Colonic mucosa (tissue), 4 donors: ENCODE data around the gene ZFC3H1. TPM values are rescaled to one million over a fixed set of nuclear protein-coding genes. Genes with fewer than 3 reads are reported as not detected.
"Not testable (repeated sequence)": the region's sequence is repeated elsewhere in the genome, so short reads cannot be mapped to it uniquely, and the experiment has no call there.

Source experiments
- DNase-seq: peaks from one replicate; pipeline ENCODE4 v3.0.0-alpha.2; 2020
- H3K27ac ChIP-seq: fragments of 200-600 bp; one replicate; pipeline ENCODE4 v1.8.0; 2021
- H3K27me3 ChIP-seq: fragments of 200-600 bp; one replicate; pipeline ENCODE4 v1.8.0; 2021
- H3K36me3 ChIP-seq: fragments of 200-600 bp; one replicate; pipeline ENCODE4 v1.8.0; 2021
- H3K4me1 ChIP-seq: fragments of 200-600 bp; one replicate; pipeline ENCODE4 v1.8.0; 2021; ENCODE audit warnings: mild to moderate bottlenecking
- H3K4me3 ChIP-seq: fragments of 200-600 bp; one replicate; pipeline ENCODE4 v1.8.0; 2021
- H3K9ac ChIP-seq, 2 donors: one replicate each; pipeline ENCODE4 v1.7.0; 2013; ENCODE audit warnings: control low read depth in 2 of 2, low read depth in 2 of 2, low read length in 2 of 2
- H3K9me3 ChIP-seq: fragments of 200-600 bp; one replicate; pipeline ENCODE4 v1.8.0; 2021
- CTCF ChIP-seq: fragments of 200-600 bp; IDR thresholded peaks from one replicate; pipeline ENCODE4 v1.8.0; 2022; ENCODE audit warnings: antibody characterized with exemption, mild to moderate bottlenecking
- intact Hi-C: fragments of 100-400 bp; cut with DNase I; formaldehyde crosslinking; loops from one replicate; pipeline ENCODE4 v1.14.1; 2022
- total RNA-seq, 2 donors: library from RNA; stranded (reverse); fragmentation: NEBNext Ultra II Directional in 1 of 2; extraction: Animal tissue kit (Norgen Biotek cat#: 25700) in 1 of 2; gene quantifications; one replicate each; pipeline ENCODE4 v1.2.1, GENCODE V29; 2021
- donor health status: healthy.
- donor health status: DM: no; HTN: no; CAD: no.
- donor health status: DM: no; HTN: no; CAD: no.

The ZFC3H1 gene
- total RNA-seq, 2 donors from 2014 or later = 37.8 to 38.8 TPM

- H3K36me3 ChIP-seq = no peaks in the 10 kb centered on the region
- intact Hi-C loops = no loop called here
These were observed 39.6 kb upstream of the ZFC3H1 start for GRCh38 chr12:71703206-71703605.

DNA sequence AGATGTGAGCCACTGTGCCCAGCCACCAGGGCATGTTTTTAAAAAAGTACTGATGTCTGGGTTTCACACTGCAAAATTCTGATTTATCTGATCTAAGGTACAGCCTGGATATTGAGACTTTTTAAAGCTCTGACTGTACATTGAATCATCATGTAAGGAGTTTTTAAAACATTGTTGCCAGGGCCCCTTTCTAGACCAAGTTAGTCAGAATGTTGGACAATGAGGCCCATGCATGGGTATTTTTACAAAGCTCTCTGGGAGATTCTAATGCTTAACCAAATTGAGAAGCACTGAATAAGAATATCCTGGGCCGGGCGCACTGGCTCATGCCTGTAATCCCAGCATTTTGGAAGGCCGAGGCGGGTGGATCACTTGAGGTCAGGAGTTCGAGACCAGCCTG lies 38.9 kb upstream of the ZFC3H1 start:
- Histone ChIP-seq H3K4me1 (no peaks in the 10 kb centered on the region), H3K9me3 (no peaks in the 10 kb centered on the region), H3K9ac (no peak overlapping the region), H3K4me3 (no peak overlapping the region), H3K36me3 (no peaks in the 10 kb centered on the region), H3K27ac (no peak overlapping the region), H3K27me3 (no peaks in the 10 kb centered on the region)
- DNase-seq = no peak
- no peak for TF ChIP-seq CTCF
- intact Hi-C loops = no loop called here

More at GRCh38 chr12:71703206-71703605, 39.6 kb upstream of the ZFC3H1 start:
- no peaks in the 10 kb centered on the region for H3K9me3 ChIP-seq
- DNase-seq = no peak
- H3K27ac ChIP-seq = no peak overlapping the region
- no peak overlapping the region for H3K9ac ChIP-seq
- no peaks in the 10 kb centered on the region for H3K27me3 ChIP-seq
- no peak for TF ChIP-seq CTCF
- H3K4me1 ChIP-seq = no peaks in the 10 kb centered on the region
- no peak overlapping the region for H3K4me3 ChIP-seq

GRCh38 chr12:71702181-71702580 lies 38.5 kb upstream of the ZFC3H1 start:
- H3K4me1 ChIP-seq, H3K9ac ChIP-seq, H3K4me3 ChIP-seq, H3K27ac ChIP-seq, H3K36me3 ChIP-seq, H3K9me3 ChIP-seq, DNase-seq, intact Hi-C loops, H3K27me3 ChIP-seq: not testable (repeated sequence)

DNA sequence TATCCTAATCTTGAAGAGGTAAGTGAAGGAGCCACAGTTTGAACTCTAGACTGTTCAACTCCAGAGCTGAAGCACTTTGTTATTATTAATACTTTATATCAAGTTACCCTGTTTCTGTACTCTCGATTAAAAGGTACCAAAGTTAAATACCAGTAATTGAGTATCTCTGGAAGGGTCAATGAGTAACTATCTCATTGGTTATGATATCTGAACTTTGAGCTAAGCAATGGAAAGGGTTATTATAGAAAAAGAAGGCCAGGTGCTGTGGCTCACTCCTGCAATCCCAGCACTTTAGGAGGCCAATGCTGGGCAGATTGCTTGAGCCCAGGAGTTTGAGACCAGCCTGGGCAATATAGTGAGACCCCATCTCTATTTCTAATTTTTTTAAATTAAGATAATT lies 32.1 kb upstream of the ZFC3H1 start:
- no peak overlapping the region for H3K9ac ChIP-seq
- no peaks in the 10 kb centered on the region for H3K27me3 ChIP-seq
- DNase-seq = no peak
- H3K4me3 ChIP-seq = no peak overlapping the region
- no peaks in the 10 kb centered on the region for H3K9me3 ChIP-seq
- no peak for TF ChIP-seq CTCF
- no peaks in the 10 kb centered on the region for H3K4me1 ChIP-seq
- intact Hi-C loops = no loop called here
- H3K36me3 ChIP-seq = no peaks in the 10 kb centered on the region
- peak overlapping the region; percentile 70 for H3K27ac ChIP-seq

DNA sequence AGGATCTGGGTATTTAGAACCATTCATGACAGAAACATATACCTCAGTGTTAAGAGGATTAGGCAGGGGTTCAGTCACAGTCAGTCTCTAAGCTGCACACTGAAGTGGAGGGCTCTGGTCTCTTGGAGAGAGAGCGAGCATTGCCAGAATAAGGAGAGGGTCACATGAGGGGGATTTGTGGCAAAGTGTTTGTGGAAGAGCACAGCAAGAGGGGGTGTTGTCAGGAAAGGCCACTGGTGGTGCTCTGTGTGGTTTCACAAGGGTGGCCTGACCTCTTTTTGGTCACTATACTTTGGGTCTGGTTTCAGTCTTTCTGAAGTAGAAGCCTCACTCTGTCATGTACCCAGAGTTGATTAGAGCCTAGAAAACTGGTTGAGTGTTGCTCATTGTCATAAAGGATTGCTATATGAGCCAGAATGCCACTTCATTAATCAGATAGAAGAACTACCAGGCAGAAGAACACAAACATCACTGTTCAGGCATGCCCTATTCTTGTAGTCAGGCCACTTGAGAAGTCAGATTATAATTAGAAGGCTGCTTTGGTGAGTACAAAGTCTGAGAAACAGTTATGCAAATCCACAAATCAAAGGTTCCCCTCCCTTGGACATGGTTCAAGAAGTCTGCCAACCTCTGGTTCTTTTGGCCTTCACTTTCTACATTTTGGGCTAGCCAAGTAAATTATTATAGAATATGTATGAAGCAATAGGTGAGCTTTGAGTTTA lies 30.6 kb upstream of the ZFC3H1 start:
- no peak for TF ChIP-seq CTCF
- DNase-seq = peak; percentile 60
- intact Hi-C loops = no loop called here

GRCh38 chr12:71693651-71694050 lies 30.0 kb upstream of the ZFC3H1 start:
- Histone ChIP-seq H3K27ac (peak overlapping the region; percentile 70), H3K9ac (peak overlapping the region; percentile 53 to 92)
- intact Hi-C loops, H3K4me1 ChIP-seq, DNase-seq, H3K36me3 ChIP-seq, H3K9me3 ChIP-seq, H3K4me3 ChIP-seq, H3K27me3 ChIP-seq: not testable (repeated sequence)

More for the DNA sequence above, 30.6 kb upstream of the ZFC3H1 start:
- peaks cover 2% of the 10 kb centered on the region for H3K4me1 ChIP-seq
- no peak overlapping the region for H3K4me3 ChIP-seq
- H3K9me3 ChIP-seq = no peaks in the 10 kb centered on the region
- H3K27ac ChIP-seq = peak overlapping the region; percentile 70
- peak overlapping the region; percentile 53 to 92 for H3K9ac ChIP-seq
- no peaks in the 10 kb centered on the region for H3K36me3 ChIP-seq
- H3K27me3 ChIP-seq = no peaks in the 10 kb centered on the region
